ENCODE data around the gene PTPRN2.
"Not testable (repeated sequence)": the region's sequence is repeated elsewhere in the genome, so short reads cannot be mapped to it uniquely, and the experiment has no call there.

Gene PTPRN2

DNA sequence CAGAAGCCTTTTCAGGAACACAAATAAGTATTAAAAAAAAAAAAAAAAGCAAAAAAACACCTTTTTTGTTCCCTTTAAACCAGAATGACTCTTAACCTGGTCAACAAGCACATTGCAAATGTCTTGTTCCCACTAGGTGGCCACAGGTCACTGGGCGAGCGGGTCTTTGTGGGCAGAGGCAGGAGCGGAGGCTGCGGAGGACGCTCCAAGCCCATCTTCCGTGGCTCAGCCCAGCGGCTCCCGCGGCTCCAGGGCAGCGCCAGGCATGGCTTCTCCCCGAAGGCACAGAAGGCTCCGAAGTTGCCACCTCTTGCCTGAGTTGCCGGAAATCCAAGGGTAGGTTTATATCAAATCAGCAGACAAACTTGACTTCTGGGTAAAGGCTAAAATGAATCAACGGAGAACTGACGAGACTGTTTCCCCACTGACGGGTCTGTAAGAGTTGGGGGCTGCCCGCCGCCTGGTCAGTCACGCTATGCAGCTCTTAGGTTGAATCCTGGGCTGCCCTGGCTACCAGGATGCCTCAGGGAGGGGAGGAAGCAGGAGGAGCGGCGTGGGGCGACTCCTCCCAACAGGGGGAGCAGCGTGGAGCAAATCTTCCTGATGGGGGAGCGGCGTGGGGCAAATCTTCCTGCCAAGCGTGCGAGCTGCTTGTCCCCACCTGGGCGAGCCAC is 144.5 kb downstream of the PTPRN2 start:
- no peak for DNase-seq (ENCODE audit: low spot score)

- DNase-seq (ENCODE audit: low spot score): no peak
Observed at GRCh38 chr7:158442260-158442659, 145.4 kb downstream of the PTPRN2 start.

DNA sequence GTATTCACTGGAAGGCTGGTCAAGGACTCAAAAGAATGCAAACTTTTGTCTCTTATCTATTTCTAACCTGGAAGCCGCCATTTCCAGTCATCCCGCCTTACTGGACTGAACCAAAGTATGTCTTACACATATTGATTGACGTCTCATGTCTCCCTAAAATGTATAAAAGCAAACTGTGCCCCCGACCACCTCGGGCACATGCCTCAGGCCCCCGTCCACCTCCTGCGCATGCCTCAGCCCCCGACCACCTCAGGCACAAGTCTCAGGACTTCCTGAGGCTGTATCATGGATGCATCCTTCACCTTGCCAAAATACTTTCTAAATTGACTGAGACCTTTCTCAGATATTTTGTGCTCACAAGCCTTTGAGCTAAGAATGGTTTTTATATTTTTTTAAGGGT is 148.6 kb downstream of the PTPRN2 start:
- DNase-seq (ENCODE audit: low spot score): no peak

DNA sequence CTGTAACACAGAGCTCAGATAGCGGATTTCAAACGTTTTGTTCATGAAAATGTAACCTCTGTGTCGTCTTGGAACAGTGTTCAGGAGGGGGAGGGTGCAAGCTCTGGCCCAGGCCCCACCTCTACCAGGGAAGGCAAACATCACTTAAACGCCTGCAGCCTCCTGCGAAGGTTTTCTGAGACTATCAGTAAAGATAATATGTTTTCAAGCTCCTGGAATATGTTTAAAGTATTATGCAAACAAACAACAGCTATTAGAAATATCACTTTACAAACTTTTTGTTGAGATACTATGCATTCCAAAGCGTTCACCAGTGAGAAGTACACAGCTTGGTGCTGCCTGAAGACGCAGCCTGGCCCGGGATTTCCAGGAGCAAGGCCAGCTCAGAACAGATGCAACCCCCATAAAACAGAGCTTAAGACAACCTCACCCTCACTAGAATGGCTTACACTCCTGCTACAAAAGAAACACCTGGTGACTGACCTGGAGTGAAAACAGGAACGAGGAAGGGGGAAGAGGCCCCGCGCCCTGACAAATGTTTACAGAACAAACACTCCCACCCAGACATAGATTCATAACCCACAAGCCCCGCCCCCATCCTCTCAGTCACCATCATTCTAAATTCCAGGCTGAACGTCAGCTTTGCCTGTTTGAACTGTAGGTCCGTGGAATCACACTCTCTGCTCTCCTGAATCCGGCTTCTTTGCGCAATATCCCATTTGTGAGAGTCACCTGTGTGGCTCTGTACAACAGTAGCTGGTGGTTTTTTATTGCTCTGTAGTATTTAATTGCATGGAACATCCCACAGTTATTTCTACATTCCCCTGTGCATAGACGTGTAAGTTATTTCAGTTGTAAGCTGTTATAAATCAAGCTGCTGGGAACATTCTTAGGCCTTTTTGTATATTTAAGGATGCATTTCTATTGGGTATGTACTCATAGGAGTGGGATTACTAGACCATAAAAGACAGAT is 155.0 kb downstream of the PTPRN2 start:
- no peak for DNase-seq (ENCODE audit: low spot score)

- DNase-seq (ENCODE audit: low spot score): no peak
Observed at GRCh38 chr7:158431941-158432347, 155.7 kb downstream of the PTPRN2 start.

- no peak for DNase-seq (ENCODE audit: low spot score)
Observed at GRCh38 chr7:158431055-158431940, 156.3 kb downstream of the PTPRN2 start.

- DNase-seq (ENCODE audit: low spot score): no peak
Observed at GRCh38 chr7:158430308-158431034, 157.2 kb downstream of the PTPRN2 start.

DNA sequence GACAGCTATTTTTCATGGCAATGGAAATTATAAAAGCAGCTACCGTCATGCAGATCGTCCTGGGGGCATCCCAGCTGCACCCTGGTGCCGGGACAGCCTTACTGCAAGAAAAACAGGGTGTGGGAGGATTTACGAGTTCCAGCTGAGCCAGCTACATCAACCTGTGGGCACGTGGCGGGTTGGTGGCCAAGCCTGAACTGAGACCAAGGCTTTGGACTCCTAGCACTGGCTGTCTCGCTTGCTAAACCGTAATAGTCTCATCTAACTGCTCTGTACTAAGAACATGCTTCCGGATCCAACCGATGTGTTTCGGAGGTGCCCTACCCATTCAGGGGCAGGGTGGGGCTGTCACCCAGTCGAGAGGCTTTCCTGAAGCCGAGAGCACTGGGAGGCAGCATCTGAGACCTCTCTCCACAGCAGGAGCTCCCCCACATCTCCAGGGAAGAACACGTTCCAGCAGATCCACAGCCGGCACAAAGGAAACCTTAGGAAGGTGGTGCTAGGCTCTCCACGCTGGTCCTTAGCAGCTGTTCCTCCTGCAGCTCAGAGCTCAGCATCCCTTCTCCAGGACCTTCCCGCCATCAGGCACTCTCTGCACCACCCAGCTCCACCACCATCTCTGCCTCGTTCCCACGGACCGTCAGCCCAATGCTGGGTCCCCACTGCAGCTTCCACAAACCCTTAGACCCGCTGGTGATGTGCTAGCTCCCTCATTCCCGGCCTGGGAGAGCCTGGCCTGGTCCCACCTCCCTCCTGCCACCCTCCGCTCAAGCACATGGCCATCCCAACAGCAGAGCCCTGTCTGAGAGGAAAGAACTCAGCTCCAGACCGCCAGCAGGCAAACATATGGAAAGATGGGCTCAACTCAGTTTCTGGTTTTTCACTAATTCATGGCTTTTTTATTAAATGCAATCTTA is 158.5 kb downstream of the PTPRN2 start:
- no peak for DNase-seq (ENCODE audit: low spot score)

DNA sequence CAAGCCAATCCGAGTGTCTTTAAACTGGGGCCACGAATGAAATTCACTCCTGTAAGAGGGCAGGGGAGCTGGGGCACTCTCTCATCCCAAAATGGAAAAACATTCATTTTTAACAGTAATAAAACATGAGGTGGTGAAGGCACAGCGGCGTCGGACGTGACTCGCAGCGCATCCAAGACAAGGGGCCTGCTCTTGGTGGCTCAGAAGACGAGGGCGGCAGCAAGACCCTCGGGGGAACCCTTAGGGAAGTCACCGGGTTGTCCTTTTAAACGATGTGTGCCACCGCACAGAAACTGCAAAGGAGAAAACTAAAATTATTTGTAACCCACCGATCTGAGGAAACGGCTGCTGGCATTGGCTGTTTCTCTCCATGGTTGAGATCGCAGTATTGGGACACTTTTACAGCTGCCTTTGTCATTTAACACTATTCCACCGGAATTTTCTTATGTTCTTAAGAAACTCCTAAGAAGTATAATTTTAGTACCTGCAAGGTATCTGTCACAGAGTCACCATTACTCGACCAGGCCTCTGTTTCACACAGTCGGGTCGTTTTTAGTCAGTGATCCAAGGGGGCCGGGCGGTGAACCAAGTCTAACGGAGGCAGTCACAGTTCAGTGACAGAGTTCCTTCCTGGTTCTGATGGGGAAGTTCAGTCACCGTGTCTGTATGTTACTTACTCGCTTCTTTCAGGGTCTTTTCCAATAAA is 159.3 kb downstream of the PTPRN2 start:
- no peak for DNase-seq (ENCODE audit: low spot score)

- DNase-seq (ENCODE audit: low spot score): not testable (repeated sequence)
Observed at GRCh38 chr7:158425676-158426075, 161.9 kb downstream of the PTPRN2 start.

DNA sequence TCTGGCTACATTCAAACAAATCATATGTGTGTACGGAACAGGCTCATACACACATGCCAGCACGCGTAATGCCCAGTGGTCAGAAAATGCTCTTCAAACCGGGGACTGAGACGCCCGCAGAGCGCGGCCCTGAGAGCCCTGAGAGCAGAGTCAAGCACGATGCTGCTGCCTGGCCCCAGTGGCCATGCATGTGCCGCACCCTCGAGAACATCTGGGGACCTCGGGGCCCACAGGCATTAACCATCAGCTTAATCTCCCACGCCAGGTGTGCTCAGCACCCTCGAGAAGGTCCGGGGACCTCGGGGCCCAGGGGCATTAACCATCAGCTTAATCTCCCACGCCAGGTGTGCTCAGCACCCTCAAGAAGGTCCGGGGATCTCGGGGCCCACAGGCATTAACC is 163.1 kb downstream of the PTPRN2 start:
- no peak for DNase-seq (ENCODE audit: low spot score)

GRCh38 chr7:158424011-158424410 is 163.6 kb downstream of the PTPRN2 start:
- DNase-seq (ENCODE audit: low spot score): no peak

DNA sequence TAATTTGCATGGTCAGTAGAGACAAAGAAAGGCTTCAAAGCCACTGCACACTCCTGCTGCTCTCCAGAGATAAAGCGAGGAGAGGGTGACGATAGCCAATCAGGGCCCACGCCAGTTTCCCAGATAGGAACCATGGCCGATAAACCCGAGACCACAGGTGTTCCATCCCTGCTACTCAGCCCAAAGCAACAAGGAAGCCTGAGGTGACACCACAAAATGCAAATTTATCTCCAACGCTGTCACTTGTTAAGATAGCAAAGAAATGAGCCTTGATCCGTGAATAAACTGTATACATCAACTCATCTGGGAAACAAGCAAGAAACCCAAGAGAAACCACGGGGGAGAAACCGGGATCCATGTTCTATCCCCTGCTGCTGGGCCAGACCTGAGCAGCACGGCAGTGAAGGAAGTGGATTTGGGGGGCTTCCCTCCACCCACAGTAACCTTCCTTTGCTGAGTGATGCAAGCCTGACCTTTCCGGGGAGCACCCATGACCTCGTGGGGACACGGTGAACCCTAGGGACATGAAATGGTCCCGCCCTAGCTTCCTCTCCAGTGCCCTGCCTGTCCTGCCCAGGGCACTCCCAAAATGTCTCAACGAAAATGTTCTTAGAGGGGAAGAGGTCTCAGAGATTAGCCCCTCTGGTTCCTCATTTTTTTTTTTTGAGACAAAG is 164.6 kb downstream of the PTPRN2 start:
- no peak for DNase-seq (ENCODE audit: low spot score)

- no peak for DNase-seq (ENCODE audit: low spot score)
Observed at GRCh38 chr7:158422196-158422886, 165.3 kb downstream of the PTPRN2 start.

- no peak for DNase-seq (ENCODE audit: low spot score)
Observed at GRCh38 chr7:158421361-158421760, 166.3 kb downstream of the PTPRN2 start.

GRCh38 chr7:158420591-158421340 is 166.9 kb downstream of the PTPRN2 start:
- no peak for DNase-seq (ENCODE audit: low spot score)

- no peak for DNase-seq (ENCODE audit: low spot score)
Observed at GRCh38 chr7:158419238-158419785, 168.3 kb downstream of the PTPRN2 start.

- not testable (repeated sequence) for DNase-seq (ENCODE audit: low spot score)
Observed at GRCh38 chr7:158418395-158418794, 169.2 kb downstream of the PTPRN2 start.
